Right renal pelvis (tissue), 4 donors: ENCODE measurements around the gene SCO2. TPM values are rescaled to one million over a fixed set of nuclear protein-coding genes. Genes with fewer than 3 reads are reported as not detected.
A peak's percentile ranks its signal among the peaks of the same experiment; 100 is the strongest.
"Not testable (repeated sequence)": the region's sequence is repeated elsewhere in the genome, so short reads cannot be mapped to it uniquely, and the experiment has no call there.

ENCODE experiments used
- DNase-seq, 4 donors: peaks; one replicate each; pipeline ENCODE4 v3.0.0-alpha.2; 2013; ENCODE audit warnings: low read depth in 4 of 4, low spot score in 3 of 4, missing footprints in 1 of 4
- polyA plus RNA-seq, 4 donors: library from polyadenylated mRNA; unstranded; fragments of 120-200 nt; gene quantifications; one replicate each; pipeline ENCODE4 v1.2.1, GENCODE V29; 2013; ENCODE audit not compliant: insufficient read length in 4 of 4

Gene SCO2
- polyA plus RNA-seq, 4 donors = 0.24 to 5.8 (median 0.37) TPM; not detected in 1

GRCh38 chr22:50522208-50522805 lies 3.1 kb downstream of the SCO2 start:
- DNase-seq = no peak

GRCh38 chr22:50521710-50522109 lies 3.7 kb downstream of the SCO2 start:
- no peak for DNase-seq

DNA sequence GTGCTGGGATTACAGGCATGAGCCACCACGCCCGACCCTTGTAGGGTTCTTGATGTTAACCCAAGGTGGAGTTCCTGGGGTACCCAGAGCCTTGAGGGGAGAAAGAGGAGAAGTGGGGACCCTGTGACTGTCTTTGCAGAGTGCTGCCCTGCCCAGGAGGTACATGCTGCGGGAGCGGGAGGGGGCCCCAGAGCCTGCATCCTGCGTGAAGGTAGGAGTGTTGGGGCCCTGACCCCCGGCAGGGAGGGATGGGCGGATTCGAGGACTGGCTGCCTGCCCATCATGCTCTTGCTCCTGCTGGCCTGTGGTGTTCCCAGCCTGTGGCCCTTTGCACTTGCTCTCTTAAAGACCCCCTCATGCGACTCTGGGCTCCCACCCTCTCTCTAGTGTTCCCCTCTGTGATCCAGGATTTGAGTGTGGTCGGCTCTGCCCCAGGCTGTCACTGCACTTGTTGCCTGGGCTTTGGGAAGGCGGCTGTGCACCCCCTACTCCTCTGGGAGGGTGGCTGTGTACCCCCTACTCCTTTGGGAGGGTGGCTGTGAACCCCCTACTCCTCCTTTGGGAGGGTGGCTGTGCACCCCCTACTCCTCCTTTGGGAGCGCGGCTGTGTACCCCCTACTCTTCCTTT lies 4.5 kb downstream of the SCO2 start:
- no peak for DNase-seq

DNA sequence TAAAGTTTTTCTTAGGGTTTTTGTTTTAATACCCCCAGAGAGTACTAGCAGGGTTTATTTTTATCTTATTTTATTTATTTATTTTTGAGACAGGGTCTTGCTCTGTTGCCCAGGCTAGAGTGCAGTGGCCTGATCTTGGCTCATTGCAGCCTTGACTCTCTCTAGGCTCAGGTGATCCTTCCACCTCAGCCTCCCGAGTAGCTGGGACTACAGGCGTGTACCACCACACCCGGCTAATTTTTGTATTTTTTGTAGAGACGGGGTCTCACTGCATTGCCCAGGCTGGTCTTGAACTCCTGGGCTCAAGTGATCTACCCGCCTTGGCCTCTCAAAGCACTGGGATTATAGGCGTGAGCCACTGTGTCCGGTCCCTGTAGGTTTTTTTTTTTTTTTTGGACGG lies 5.2 kb downstream of the SCO2 start:
- DNase-seq = not testable (repeated sequence)

DNA sequence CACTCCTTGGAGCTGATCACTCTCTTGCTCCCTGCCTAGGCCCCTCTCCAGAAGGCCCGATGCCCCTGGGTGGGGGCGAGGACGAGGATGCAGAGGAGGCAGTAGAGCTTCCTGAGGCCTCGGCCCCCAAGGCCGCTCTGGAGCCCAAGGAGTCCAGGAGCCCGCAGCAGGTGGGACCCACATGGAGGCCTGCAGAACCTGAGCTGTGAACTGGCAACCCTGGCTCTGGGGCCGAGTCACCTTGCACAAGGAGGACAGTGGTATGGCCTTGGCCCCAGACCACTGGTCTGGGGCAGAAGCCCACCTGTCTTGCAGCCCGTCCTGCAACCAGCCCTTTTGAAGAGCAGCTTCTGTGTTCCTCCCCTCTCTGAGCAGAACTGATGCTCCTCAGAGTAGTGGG lies 6.2 kb downstream of the SCO2 start:
- DNase-seq = no peak

DNA sequence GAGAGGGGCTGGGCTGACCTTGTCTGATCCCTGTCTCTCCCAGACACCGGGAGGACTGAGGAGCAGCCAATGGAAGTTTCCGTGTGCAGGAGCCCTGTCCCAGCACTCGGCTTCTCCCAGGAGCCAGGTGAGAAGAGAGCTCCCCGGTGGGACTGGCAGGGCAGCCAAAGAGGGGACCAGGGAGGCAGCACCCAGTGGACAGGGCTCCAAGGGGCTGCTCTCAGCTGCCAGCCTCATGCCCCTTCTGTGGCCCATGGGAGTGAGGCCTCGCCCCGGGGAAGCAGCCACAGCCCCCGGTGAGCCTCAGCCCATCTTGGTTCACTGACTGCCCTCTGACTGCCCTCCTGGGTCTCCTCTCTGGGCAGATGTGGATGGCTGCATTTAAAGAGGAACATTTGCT lies 6.8 kb downstream of the SCO2 start:
- no peak for DNase-seq

- DNase-seq = no peak
Measured at GRCh38 chr22:50517495-50518260, 7.7 kb downstream of the SCO2 start.

DNA sequence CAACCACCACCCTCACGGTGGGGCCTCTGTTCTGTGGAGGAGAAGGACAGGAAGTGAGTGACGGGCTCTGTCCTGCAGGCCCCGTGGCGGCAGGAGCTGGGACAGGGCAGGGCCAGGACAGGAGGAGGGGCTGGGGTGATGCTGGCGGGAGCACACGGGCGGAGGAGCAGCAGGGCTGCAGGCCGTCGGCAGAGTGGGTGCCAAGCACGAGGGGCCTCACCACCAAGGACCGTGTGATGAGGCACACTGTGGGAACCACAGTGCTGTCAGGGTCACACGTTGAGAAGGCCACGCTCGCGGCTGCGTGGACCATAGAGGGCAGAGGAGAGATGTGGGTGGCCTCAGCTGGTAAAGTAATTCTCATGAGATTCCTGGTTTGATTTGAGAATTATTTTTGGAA lies 8.5 kb downstream of the SCO2 start:
- no peak for DNase-seq

- DNase-seq = no peak
Measured at GRCh38 chr22:50516068-50516467, 9.3 kb downstream of the SCO2 start.

DNA sequence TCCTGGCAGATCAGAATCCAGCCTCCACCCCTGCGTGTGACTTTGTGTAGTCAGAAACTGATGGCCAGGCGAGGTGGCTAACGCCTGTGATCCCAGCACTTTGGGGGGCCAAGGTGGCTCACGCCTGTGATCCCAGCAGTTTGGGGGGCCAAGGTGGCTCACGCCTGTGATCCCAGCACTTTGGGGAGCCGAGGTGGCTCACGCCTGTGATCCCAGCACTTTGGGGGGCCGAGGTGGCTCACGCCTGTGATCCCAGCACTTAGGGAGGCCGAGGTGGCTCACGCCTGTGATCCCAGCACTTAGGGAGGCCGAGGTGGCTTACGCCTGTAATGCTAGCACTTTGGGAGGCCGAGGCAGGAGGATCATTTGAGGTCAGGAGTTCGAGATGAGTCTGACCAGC lies 12.2 kb downstream of the SCO2 start:
- DNase-seq = no peak

- DNase-seq = no peak
Measured at GRCh38 chr22:50508897-50509296, 16.5 kb downstream of the SCO2 start.

- DNase-seq = peak; percentile 97 to 99 (median 98)
Measured at GRCh38 chr22:50507991-50508884, 17.2 kb downstream of the SCO2 start, which contains the start of gene NCAPH2. NCAPH2 (plus strand) TSS chr22:50508224; CDS start chr22:50508338, 114 bp downstream.

GRCh38 chr22:50507421-50507990 lies 17.9 kb downstream of the SCO2 start, which contains the start of gene LMF2:
LMF2 (minus strand) TSS chr22:50507702; CDS start chr22:50507675, 27 bp downstream.
- DNase-seq = no peak

DNA sequence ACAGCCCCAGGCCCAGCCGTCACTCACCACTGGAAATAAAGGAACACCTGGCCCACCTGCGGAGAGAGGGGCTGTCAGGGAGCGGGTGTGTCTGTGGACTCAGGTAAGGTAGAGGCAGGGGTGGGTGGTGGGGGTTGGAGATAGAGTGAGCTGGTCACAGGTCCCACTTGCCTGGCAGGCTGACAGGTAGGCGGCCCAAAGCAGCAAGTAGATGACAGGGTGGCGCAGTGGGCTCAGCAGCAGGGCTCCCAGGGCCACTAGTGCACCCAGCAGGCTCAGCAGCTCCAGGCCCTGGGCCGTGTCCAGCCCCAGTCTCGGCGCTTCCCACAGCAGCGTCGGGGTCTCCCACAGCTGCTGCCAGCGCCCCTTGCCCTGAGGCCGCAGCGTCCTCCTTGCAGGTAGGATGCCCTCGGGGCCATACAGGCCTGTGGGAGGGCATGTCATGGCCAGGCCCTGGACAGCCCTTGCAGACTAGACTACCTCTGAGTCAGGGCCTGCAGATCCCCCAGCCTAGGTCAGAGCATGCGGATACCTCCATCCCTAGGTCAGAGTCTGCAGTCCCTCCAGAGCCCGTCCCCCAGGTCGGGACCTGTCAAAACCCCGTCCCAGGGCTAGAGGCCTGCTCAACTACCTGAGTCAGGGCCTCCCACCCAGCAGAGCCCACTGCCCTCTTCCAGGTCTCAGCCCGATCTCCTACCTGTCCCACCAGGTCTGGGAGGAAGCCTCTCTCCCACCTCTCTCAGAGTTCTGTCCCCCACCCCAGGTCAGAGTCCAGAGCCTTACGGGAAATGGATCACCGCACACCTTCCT lies 18.6 kb downstream of the SCO2 start:
- no peak for DNase-seq

DNA sequence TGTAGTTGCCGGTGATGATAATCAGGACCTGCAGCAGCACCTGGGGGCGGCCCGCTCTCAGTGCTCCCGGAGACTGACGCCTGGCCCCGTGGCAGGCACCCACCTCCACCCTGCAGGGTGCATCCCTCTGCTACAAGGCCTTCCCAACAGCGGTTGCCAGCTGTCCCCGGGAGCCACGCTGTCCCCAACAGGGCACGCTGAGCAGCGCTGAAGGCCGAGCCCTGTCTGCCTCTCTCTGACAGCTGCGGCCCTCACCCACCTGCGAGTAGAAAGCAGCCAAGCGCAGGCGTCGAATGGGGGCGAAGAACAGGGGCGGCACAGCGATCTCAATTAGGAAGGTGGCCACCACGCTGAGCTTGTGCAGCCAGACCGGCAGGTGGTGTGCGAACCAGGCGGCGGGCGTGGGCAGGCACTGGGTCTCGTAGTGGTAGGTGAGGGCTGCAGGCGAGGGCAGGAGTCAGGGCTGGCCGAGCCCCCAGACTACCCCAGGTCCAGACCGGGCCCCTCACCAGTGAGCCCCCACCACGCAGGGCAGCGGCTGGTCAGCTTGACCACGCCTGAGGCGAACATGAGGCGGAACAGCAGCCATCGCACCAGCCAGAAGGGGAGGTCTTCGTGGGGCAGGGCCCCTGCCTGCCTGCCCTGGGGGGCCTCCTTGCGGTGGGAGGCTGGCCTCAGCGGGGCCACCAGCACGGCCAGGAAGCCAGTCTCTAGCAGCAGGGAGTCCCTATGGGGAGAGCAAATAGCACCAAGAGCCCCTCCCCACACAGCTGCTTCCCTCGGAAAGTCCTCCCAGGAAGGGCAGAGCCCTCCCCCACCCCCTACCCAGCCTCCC lies 19.4 kb downstream of the SCO2 start:
- DNase-seq = no peak

- DNase-seq = no peak
Measured at GRCh38 chr22:50505276-50505775, 20.1 kb downstream of the SCO2 start.

- no peak for DNase-seq
Measured at GRCh38 chr22:50504369-50505211, 20.8 kb downstream of the SCO2 start.
